ENCODE data around the gene PGAP3.

GRCh38 chr17:39701012-39701783, 13.3 kb upstream of the PGAP3 start:
- TF ChIP-seq EZH2 (IDR thresholded peaks at IDR 0.05) = no peak
- TF ChIP-seq POLR2AphosphoS5 (IDR thresholded peaks at IDR 0.05; ENCODE audit: borderline replicate concordance, low read depth, low read length) = no peak

Measured in SK-N-MC (cell line).